ENCODE data around the gene ARL8B.

The ARL8B gene

DNA sequence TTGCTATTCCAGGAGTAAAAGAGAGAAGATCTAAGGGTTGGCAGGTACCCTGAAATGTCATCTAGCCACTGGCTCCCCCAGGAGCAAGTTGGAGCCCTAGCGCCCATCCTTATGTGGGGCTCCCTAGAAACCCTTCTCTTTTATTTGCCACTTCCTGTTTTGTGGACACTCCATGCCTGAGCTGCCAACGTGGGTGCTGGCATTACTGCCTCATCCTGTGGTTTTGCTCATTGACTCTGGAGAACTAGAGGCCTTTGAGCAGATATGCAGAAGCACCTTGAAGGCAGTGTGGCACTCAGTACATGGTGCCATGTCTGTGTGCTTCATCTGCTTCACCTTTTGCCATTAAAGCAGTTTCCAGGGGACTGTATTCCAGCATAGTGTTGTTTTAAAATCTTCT is 73.5 kb downstream of the ARL8B start:
- Mint-ChIP-seq H3K36me3 (peaks cover 77% of the 10 kb centered on the region), H3K27me3 (no peaks in the 10 kb centered on the region), H3K4me1 (peaks cover 87% of the 10 kb centered on the region), H3K9me3 (peaks cover 4% of the 10 kb centered on the region), H3K27ac (peak overlapping the region; percentile 92), H3K4me3 (peak overlapping the region; percentile 42)
- ATAC-seq, result peak; percentile 5

DNA sequence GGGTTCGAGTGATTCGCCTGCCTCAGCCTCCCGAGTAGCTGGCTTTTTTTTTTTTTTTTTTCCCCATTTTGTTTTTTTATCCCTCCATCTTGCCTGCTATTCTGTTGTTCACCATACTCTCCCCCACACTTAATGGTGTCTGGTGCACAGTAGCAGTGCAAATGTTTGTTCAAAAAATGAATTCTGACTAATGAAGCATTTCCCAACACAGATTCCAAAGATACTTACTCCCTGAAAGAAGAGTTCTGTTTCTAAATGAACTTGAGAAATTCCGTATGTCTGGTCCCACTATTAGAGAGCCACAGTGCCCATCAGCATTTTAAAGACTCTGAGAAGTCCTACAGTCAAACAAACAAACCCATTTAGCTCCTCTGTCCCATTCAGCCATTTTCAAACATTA is 74.9 kb downstream of the ARL8B start:
- Mint-ChIP-seq H3K36me3 (peaks cover 85% of the 10 kb centered on the region), H3K4me1 (peaks cover 87% of the 10 kb centered on the region), H3K27ac (peak overlapping the region; percentile 92), H3K4me3 (peak overlapping the region; percentile 57), H3K9me3 (peaks cover 4% of the 10 kb centered on the region), H3K27me3 (no peaks in the 10 kb centered on the region)
- ATAC-seq, result no peak

DNA sequence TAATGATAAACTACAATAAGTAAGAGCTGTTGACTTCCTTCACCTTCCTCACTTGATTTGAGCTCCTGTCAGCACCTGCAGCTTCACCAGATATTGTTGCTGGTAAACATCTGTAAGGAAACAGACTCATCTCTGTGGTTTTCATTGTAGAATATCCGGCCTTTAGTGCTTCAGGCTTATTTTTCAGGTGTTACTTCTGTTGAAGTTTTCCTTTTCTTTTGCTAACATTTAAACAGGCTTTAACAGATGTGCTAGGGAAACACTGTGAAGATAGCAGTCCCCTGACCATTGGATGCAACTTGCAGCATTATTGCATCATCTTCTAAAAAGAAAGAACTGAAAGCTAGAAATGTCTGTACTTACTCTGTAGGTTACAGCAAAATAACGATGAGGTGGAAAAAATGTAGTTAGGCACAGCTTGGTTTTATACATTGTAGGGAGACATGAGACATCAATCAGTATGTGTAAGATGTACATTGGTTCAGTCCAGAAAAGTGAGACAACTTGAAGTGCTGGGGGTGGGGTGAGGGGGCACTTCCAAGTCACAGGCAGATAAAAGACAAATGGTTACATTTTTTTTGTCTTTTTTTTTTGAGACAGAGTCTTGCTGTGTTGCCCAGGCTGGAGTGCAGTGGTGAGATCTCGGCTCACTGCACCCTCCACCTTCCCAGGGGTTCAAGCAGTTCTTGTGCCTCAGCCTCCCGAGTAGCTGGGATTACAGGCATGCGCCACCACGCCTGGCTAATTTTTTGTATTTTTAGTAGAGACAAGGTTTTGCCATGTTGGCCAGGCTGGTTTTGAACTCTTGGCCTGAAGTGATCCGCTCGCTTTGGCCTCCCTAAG is 75.6 kb downstream of the ARL8B start:
- Mint-ChIP-seq H3K27ac (peak overlapping the region; percentile 92), H3K27me3 (no peaks in the 10 kb centered on the region), H3K9me3 (peaks cover 4% of the 10 kb centered on the region), H3K4me1 (peaks cover 87% of the 10 kb centered on the region), H3K36me3 (peaks cover 85% of the 10 kb centered on the region), H3K4me3 (peak overlapping the region; percentile 57)
- ATAC-seq, result peak; percentile 85

DNA sequence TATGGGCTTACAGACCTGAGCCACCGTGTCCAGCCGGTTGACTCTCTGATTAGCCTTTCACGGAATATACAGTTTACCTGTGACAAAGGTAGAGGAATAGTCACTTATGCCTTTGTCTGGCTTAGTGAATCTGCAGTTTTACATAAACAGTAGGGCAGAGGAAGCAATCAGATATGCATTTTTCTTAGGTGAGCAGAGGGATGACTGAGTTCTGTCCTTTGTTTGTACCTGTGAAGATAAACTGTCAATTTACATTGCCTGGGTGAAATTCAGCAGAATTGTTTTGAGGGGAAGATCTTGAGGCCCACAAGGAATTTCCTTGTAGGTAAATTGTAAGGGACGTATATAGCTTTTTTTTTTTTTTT is 76.2 kb downstream of the ARL8B start:
- ATAC-seq, result no peak
- peak overlapping the region; percentile 92 for H3K27ac Mint-ChIP-seq
- no peaks in the 10 kb centered on the region for H3K27me3 Mint-ChIP-seq
- H3K9me3 Mint-ChIP-seq, result peaks cover 4% of the 10 kb centered on the region
- H3K4me3 Mint-ChIP-seq, result peak overlapping the region; percentile 57
- peaks cover 86% of the 10 kb centered on the region for H3K36me3 Mint-ChIP-seq
- H3K4me1 Mint-ChIP-seq, result peaks cover 87% of the 10 kb centered on the region

DNA sequence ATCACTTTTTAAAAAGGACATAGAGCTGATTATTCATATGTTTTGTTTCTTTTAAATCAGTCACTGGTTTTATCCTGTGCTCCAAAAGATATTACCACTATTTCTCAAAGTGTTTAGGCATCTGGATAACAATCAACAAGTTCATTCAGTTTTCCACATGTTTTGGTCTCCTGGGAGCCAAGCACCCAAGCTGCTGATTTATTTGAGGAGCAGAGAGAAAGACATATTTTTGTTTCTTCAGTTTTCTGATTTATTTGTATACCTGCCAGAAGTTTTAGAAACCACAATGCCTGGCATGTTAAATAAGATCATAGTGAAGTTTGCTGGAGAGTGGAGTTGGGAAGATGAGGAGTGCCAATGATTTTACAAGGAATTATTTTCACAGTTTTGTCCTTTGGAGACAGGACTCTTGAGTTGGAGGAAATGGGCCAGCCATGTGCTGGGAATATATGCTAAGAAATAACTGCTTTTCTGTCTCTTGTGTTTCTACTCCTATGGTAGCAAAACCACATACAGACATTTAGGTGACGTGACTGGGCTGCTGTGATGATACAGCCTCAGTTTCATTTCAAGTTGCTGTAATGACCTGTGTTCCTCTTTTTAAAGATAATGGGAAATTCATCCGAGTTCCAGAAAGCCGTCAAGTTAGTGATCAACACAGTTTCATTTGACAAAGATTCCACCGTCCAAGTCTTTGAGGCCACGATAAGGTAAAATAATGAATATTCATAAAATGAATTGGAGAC is 77.1 kb downstream of the ARL8B start:
- H3K27me3 Mint-ChIP-seq, result no peaks in the 10 kb centered on the region
- peaks cover 82% of the 10 kb centered on the region for H3K36me3 Mint-ChIP-seq
- H3K27ac Mint-ChIP-seq, result peak overlapping the region; percentile 92
- peak overlapping the region; percentile 60 for H3K4me3 Mint-ChIP-seq
- H3K4me1 Mint-ChIP-seq, result peaks cover 83% of the 10 kb centered on the region
- peak; percentile 73 for ATAC-seq
- peaks cover 4% of the 10 kb centered on the region for H3K9me3 Mint-ChIP-seq

DNA sequence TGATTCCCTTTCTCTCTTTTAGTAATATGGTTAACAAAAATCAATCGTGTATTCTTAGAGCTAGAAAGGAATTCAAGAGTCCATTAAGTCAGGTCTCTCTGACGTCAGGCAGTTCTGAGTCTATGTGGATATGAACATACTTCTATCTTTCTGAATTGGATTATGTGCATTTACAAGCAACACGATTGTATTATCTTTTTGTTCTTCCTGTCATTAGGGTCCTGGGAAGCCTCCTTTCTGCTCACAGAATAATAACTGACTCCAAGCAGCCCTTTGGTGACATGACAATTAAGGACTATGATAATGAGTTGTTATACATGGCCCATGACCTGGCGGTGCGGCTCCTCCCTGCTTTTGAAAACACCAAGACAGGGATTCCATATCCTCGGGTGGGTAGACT is 79.4 kb downstream of the ARL8B start:
- H3K4me1 Mint-ChIP-seq, result peaks cover 84% of the 10 kb centered on the region
- H3K4me3 Mint-ChIP-seq, result no peak overlapping the region

DNA sequence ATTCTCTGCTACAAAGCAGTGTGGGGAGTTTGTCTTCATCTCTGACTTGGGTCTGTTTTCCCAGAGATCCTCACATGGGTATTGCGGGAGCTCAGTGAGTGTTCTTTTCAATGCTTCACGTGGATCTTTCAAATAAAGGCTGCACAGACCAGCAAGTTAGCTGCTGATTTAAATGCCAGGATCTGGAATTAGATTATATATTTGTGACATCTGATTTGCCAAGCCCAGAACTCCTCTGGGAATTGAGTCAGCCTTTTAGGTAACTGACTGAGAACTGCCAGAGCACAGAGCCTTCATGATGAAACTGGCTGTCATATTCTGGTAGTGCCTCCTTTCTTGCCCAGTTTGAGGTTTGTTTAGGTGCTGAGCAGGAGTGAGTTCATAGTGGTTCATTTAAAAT is 80.1 kb downstream of the ARL8B start:
- H3K27ac Mint-ChIP-seq, result peak overlapping the region; percentile 63
- peaks cover 85% of the 10 kb centered on the region for H3K36me3 Mint-ChIP-seq

More for the DNA sequence above, 79.4 kb downstream of the ARL8B start:
- no peak for ATAC-seq
- H3K27ac Mint-ChIP-seq, result peak overlapping the region; percentile 63
- H3K9me3 Mint-ChIP-seq, result peaks cover 4% of the 10 kb centered on the region
- no peaks in the 10 kb centered on the region for H3K27me3 Mint-ChIP-seq
- H3K36me3 Mint-ChIP-seq, result peaks cover 85% of the 10 kb centered on the region

DNA sequence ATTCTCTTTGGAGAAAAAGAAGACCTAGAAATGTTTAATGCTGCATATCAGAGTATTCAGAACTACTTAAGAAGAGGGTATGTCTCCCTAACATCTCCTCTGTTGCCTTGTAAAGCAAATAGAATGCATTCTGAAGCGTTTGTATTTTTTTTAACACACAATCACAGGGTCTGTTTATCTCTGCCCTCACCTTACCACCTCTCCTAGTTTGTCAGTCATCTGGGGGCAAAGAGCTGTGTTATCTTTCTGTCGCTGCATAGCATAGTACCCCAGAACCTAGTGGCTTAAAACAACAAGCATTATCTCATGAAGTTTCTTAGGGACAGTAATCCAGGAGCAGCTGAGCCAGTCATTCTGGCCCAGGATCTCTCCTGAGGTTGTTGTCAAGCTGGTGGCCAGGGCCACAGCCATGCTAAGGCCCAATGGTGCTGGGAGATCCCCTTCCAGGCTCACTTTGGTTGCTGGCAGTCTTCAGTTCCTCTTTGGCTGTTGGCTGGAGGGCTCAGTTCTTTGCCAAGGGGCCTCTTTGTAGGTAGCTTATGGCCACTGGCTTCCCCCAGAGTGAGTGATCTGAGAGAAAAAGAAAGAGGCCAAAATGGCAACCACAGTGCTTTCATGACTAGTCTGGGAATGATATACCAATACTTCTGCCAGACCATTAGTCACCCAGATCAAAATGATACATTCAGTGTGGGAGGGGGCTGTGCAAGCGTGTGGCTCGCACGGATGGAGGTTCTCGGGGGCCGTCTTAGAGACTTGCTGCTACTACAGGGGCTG is 83.3 kb downstream of the ARL8B start:
- Mint-ChIP-seq H3K27me3 (no peaks in the 10 kb centered on the region), H3K4me3 (peak overlapping the region; percentile 53), H3K27ac (peak overlapping the region; percentile 90), H3K36me3 (peaks cover 86% of the 10 kb centered on the region), H3K9me3 (no peaks in the 10 kb centered on the region), H3K4me1 (peaks cover 49% of the 10 kb centered on the region)
- peak; percentile 99 for ATAC-seq

More for the DNA sequence above, 80.1 kb downstream of the ARL8B start:
- Mint-ChIP-seq H3K4me3 (no peak overlapping the region), H3K9me3 (peaks cover under 1% of the 10 kb centered on the region), H3K27me3 (no peaks in the 10 kb centered on the region), H3K4me1 (peaks cover 78% of the 10 kb centered on the region)
- no peak for ATAC-seq

DNA sequence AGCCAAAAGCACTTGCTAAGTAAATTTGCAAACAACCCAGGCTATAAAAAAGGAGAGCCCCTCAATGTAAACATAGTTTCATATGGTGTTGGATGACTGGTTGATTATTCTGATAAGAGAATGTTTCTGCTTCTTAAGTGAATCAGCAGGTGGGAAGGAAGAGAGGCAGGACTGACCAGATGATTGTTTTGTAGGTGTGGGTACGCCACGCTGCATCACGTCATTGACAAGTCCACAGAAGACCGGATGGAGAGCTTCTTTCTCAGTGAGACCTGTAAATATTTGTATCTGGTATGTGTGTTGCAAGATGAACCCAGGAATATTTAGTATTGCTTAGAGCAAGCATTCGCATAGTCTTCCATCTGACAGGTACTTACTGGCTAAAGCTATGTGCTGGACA is 88.8 kb downstream of the ARL8B start:
- Mint-ChIP-seq H3K4me1 (peaks cover 34% of the 10 kb centered on the region), H3K27ac (peak overlapping the region; percentile 61), H3K9me3 (no peaks in the 10 kb centered on the region), H3K36me3 (peaks cover 95% of the 10 kb centered on the region), H3K27me3 (no peaks in the 10 kb centered on the region), H3K4me3 (no peak overlapping the region)
- no peak for ATAC-seq

DNA sequence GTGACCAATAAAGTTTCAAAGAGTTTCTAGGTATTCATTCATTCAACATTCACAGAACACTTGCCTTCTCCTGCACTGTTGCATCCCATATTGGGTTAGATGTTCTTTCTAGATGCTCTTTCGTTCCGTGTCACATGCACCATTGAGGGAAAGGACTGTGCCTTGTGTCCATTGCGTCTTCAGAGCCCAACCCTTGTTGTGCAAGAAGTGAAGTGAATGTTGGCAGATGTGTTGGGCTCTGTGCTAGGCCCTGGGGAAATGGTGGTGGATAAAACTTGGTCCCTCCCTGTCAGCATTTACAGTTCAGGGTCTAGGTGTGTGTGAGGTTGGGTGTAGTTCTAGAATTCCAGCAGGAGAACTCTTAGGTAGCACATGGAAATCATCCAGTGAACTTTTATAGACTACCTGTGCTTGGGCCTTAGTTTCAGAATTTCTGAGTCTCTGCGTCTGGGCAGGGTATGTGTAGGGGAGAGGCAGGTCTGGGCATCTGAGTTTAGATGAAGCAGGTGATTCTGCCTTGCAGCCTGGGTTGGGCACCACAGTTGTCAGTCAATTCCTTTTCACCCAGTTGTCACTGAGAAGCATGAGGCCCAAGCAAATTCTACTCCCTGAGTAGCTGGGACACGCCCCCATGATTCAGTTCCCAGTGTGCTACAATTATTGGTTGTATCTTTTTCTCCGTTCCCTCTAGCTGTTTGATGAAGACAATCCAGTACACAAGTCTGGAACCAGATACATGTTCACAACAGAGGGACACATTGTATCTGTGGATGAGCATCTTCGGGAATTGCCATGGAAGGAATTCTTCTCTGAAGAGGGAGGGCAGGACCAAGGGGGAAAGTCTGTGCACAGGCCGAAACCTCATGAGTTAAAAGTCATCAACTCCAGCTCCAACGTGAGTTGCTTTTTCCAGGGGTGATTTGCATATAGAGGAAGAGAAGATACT is 90.8 kb downstream of the ARL8B start:
- no peak for ATAC-seq
- Mint-ChIP-seq H3K9me3 (no peaks in the 10 kb centered on the region), H3K36me3 (peaks cover 88% of the 10 kb centered on the region), H3K4me3 (no peak overlapping the region), H3K27ac (peak overlapping the region; percentile 61), H3K4me1 (peaks cover 28% of the 10 kb centered on the region), H3K27me3 (no peaks in the 10 kb centered on the region)

DNA sequence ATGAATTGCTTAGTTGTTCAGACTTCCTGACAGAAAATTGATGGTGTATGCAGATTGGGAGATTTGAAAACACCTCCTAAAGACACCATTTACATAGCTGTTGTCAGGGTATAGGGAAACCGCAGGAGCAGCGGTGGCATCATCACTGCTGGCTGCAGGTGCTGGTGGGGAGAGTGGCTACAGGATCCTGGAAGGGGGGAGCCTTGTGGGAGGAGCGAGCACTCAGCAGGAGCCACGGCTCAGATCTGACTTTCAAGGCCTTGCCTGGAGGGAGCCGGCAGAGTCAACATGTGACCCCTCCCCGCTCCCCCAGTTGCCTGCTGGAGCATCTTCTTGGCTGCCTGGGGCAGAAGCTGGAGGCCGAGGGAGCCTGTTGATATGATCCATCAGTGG is 91.5 kb downstream of the ARL8B start:
- Mint-ChIP-seq H3K4me3 (no peak overlapping the region), H3K9me3 (no peaks in the 10 kb centered on the region), H3K36me3 (peaks cover 88% of the 10 kb centered on the region), H3K4me1 (peaks cover 31% of the 10 kb centered on the region), H3K27ac (peak overlapping the region; percentile 61), H3K27me3 (no peaks in the 10 kb centered on the region)
- no peak for ATAC-seq

DNA sequence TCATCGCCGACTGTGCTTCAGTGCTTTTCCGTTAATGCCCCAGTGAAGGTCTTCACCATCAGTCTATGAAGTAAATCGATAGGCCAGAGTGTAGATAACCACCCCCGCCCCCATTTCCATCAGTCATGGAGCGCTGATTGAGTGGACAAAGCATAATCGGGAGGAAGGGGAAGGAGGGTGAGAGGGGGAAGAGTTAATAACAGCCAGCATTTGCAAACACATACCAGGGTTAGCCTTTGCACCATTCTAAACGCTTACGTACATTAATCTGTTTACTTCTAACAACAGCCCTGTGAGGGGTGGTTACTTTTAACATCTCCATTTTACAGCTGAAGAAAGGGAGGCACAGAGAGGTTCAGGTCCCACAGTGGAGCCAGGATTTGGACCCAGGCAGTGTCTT is 92.3 kb downstream of the ARL8B start:
- ATAC-seq, result no peak
- H3K27me3 Mint-ChIP-seq, result no peaks in the 10 kb centered on the region
- no peak overlapping the region for H3K4me3 Mint-ChIP-seq
- H3K27ac Mint-ChIP-seq, result peak overlapping the region; percentile 61
- H3K4me1 Mint-ChIP-seq, result peaks cover 34% of the 10 kb centered on the region
- H3K9me3 Mint-ChIP-seq, result no peaks in the 10 kb centered on the region
- H3K36me3 Mint-ChIP-seq, result peaks cover 85% of the 10 kb centered on the region

DNA sequence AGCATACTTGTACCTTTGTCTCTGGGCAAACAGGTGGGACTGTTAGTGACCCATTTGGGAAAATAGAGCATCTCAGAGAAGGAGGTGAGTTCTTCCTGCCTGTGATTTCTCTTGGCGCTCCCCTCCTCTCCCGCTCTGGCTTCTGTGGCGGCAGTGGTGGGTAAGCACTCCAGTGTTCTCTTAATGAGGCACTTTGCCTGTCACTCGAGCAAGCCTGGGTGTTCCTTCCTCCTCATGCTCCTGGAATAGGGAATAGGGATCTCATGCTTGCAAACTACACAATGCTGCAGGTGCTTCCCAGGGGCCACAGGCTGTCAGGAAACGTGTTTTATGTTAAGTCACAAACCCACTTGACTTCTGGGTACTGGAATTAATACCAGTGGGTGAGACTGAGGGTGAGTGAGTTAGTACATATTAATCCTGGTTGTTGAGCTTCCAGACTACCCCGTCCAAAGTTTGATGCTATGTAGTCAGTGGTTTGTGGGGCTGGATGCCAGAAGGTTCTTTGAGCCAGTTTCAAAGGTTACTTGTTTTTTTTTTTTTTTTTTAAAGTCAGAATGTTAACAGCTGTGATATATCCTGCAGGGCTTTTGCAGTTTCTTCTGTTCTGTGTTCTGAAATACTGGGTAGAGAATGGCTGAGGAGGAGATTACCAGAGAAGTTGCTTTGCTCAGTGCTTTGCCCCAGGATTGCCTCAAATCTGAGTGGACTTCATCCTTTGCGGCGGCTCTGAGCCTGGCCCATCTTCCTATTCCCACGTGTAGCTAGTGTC is 95.9 kb downstream of the ARL8B start:
- Mint-ChIP-seq H3K9me3 (no peaks in the 10 kb centered on the region), H3K27ac (no peak overlapping the region), H3K27me3 (no peaks in the 10 kb centered on the region), H3K4me3 (no peak overlapping the region), H3K4me1 (peaks cover 32% of the 10 kb centered on the region), H3K36me3 (peaks cover 70% of the 10 kb centered on the region)
- no peak for ATAC-seq

DNA sequence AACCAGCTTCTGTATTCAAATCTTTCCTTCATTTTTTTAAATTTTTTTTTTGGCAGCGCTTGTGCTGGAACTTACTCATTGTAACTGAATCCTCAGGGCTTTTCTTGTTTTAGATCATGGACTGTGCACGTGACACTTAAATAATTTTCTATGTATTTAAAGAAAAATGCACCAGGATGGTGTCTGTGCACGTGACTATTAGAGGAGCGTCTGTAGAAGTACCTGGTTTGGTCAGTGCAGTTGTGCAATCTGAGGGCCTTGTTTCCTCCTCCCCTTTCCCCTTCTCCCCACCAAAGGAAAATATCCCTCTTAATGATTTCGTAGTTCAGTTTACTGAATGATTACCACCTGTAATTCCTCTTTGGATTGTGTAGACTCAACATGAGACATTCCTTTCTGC is 96.7 kb downstream of the ARL8B start:
- no peak overlapping the region for H3K4me3 Mint-ChIP-seq
- no peak for ATAC-seq
- peaks cover 62% of the 10 kb centered on the region for H3K36me3 Mint-ChIP-seq
- no peaks in the 10 kb centered on the region for H3K9me3 Mint-ChIP-seq
- no peaks in the 10 kb centered on the region for H3K27me3 Mint-ChIP-seq
- no peak overlapping the region for H3K27ac Mint-ChIP-seq
- peaks cover 26% of the 10 kb centered on the region for H3K4me1 Mint-ChIP-seq
